Breast epithelium (tissue), 3 donors: Measurements from ENCODE around the gene IQCE.

Experiments used
- POLR2AphosphoS5 ChIP-seq, 3 donors: sonication (generic); formaldehyde crosslinking; IDR thresholded peaks; one replicate each; pipeline ENCODE4 v1.6.1; 2017; ENCODE audit warnings: antibody characterized with exemption in 3 of 3
- TF ChIP-seq, protein P1 (sequence below), 3 donors: fragments of 450-650 bp; IDR thresholded peaks; one replicate each; pipeline ENCODE4 v1.5.1; 2016 to 2017; ENCODE audit warnings: antibody characterized with exemption in 3 of 3, mild to moderate bottlenecking in 3 of 3, moderate library complexity in 3 of 3

DNA sequence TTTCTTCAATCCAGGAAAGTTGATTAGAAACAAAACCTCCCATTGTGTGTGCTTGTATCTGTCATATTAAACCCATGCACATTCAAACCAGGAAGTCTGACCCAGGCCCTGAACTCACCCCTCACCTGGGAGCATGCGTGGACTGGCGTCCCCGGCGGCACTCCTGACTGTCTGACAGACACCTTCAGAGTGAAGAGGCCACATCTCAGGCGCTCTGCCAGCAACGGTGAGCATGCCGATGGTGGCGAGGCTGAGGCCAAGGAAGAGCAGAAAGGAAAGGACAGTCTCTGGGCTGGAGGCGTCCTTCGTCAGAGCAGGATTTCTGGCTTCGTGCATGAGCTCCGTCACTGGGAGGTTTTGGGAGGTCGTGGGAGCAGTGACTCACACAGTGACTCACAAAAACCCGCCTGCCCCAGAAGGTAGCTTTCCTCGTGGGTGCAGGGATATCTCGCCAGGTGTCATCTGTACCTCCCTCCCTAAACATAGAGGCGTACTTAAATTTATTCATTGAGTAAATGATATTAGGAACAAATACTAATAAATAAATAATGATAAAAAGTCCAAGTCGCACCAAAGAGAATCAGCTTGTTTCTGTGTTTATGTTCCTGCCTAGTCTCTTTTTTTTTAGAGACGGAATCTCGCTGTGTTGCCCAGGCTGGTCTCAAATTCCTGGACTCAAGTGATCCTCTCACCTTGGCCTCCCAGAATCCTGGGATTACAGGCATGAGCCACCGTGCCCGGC is 13.5 kb downstream of the IQCE start:
- TF ChIP-seq, protein P1, sequence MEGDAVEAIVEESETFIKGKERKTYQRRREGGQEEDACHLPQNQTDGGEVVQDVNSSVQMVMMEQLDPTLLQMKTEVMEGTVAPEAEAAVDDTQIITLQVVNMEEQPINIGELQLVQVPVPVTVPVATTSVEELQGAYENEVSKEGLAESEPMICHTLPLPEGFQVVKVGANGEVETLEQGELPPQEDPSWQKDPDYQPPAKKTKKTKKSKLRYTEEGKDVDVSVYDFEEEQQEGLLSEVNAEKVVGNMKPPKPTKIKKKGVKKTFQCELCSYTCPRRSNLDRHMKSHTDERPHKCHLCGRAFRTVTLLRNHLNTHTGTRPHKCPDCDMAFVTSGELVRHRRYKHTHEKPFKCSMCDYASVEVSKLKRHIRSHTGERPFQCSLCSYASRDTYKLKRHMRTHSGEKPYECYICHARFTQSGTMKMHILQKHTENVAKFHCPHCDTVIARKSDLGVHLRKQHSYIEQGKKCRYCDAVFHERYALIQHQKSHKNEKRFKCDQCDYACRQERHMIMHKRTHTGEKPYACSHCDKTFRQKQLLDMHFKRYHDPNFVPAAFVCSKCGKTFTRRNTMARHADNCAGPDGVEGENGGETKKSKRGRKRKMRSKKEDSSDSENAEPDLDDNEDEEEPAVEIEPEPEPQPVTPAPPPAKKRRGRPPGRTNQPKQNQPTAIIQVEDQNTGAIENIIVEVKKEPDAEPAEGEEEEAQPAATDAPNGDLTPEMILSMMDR (IDR thresholded peaks at IDR 0.05), result no peak
- TF ChIP-seq POLR2AphosphoS5 (IDR thresholded peaks at IDR 0.05), result no peak
